Measurements from ENCODE around the gene RAB8A. TPM values are rescaled to one million over a fixed set of nuclear protein-coding genes. Genes with fewer than 3 reads are reported as not detected.
A peak's percentile ranks its signal among the peaks of the same experiment; 100 is the strongest.

Gene RAB8A
- total and polyA plus RNA-seq, 4 donors, result 38.0 to 52.0 (median 44.3) TPM

GRCh38 chr19:16094360-16095070, 17.2 kb upstream of the RAB8A start:
- H3K27me3 ChIP-seq (ENCODE audit: control insufficient read depth in 4 of 4, insufficient read depth in 4 of 4, low read length in 3 of 4), result no peaks in the 10 kb centered on the region
- 70% methylated on average over 10 of the region's 10 CpGs for WGBS

More at GRCh38 chr19:16094360-16095070, 17.2 kb upstream of the RAB8A start:
- H3K36me3 ChIP-seq (ENCODE audit: control insufficient read depth in 4 of 4, insufficient read depth in 3 of 4, low read depth in 1 of 4, low read length in 3 of 4), result peaks cover 0 to 18% (median 1%) of the 10 kb centered on the region in 4 donors
- H3K9ac ChIP-seq (ENCODE audit: low read depth in 1 of 2, low read length in 2 of 2), result no peak overlapping the region
- H3K4me1 ChIP-seq (ENCODE audit: control insufficient read depth in 4 of 4, insufficient read depth in 4 of 4, low read length in 3 of 4), result peaks cover 0 to 8% (median 4%) of the 10 kb centered on the region in 4 donors
- H3K9me3 ChIP-seq (ENCODE audit: control insufficient read depth in 4 of 4, low read length in 3 of 4), result no peaks in the 10 kb centered on the region
- no peak for DNase-seq (ENCODE audit: low spot score)
- no peak overlapping the region for H3K27ac ChIP-seq (ENCODE audit: low read depth in 1 of 2, low read length in 2 of 2)
- H3K4me3 ChIP-seq (ENCODE audit: low read depth in 1 of 3, low read length in 3 of 3), result no peak overlapping the region
- TF ChIP-seq MAX (IDR thresholded peaks at IDR 0.05) (no peak), HNF4G (IDR thresholded peaks at IDR 0.05) (peak; percentile 20), ATF3 (IDR thresholded peaks at IDR 0.05) (peak; percentile 48), FOXA1 (IDR thresholded peaks at IDR 0.05) (no peak), TAF1 (conservative IDR thresholded peaks at IDR 0.05) (no peak), NR2F2 (IDR thresholded peaks at IDR 0.05) (no peak), CTCF (IDR thresholded peaks at IDR 0.05; ENCODE audit: low read depth, low read length, missing input control) (no peak), JUND (IDR thresholded peaks at IDR 0.05) (peak; percentile 57 to 91), YY1 (IDR thresholded peaks at IDR 0.05) (no peak), GABPA (IDR thresholded peaks at IDR 0.05 in 1 of 2, conservative IDR thresholded peaks at IDR 0.05 in 1 of 2) (no peak), RAD21 (IDR thresholded peaks at IDR 0.05) (no peak), RXRA (IDR thresholded peaks at IDR 0.05) (no peak), ZBTB33 (IDR thresholded peaks at IDR 0.05) (no peak), SP1 (IDR thresholded peaks at IDR 0.05) (peak; percentile 40), EGR1 (IDR thresholded peaks at IDR 0.05; ENCODE audit: low read depth in 2 of 2) (no peak), HNF4A (conservative IDR thresholded peaks at IDR 0.05) (peak in 1 of 2 donors; percentile 27), FOXA2 (IDR thresholded peaks at IDR 0.05) (no peak), REST (IDR thresholded peaks at IDR 0.05) (no peak)
